HG03460 (cell line): ENCODE data around the gene HES3.

Experiments used
- ATAC-seq: cut with Tn5 transposase; IDR thresholded peaks from one replicate; pipeline ENCODE4 v1.9.1; 2021; ENCODE audit not compliant: unreplicated experiment

HES3 gene

GRCh38 chr1:6276811-6277555 is 33.0 kb downstream of the HES3 start:
- no peak for ATAC-seq

- ATAC-seq, result no peak
Measured at GRCh38 chr1:6278263-6278662, 34.3 kb downstream of the HES3 start.

DNA sequence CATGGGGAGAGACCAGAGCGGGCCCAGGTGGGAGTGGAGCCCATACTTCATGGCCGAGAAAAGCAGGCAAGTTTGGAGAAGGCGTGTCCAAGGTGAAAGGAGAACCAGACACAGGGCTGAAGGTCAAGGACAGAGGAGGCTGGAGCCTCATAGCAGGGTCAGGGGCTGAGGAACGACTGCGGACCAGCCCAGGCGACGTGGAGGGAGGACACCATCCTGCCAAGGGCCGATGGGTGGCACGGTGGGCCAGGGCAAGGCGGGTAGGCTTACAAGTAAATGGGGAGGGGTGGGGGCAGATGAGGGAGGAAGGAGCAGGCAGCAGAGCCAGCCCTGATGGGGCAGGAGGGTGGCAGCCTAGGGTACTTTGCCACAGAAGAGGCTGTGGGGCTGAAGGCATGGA is 35.1 kb downstream of the HES3 start:
- ATAC-seq, result no peak

- no peak for ATAC-seq
Measured at GRCh38 chr1:6279613-6280383, 35.8 kb downstream of the HES3 start.

- no peak for ATAC-seq
Measured at GRCh38 chr1:6280761-6281451, 36.9 kb downstream of the HES3 start.

DNA sequence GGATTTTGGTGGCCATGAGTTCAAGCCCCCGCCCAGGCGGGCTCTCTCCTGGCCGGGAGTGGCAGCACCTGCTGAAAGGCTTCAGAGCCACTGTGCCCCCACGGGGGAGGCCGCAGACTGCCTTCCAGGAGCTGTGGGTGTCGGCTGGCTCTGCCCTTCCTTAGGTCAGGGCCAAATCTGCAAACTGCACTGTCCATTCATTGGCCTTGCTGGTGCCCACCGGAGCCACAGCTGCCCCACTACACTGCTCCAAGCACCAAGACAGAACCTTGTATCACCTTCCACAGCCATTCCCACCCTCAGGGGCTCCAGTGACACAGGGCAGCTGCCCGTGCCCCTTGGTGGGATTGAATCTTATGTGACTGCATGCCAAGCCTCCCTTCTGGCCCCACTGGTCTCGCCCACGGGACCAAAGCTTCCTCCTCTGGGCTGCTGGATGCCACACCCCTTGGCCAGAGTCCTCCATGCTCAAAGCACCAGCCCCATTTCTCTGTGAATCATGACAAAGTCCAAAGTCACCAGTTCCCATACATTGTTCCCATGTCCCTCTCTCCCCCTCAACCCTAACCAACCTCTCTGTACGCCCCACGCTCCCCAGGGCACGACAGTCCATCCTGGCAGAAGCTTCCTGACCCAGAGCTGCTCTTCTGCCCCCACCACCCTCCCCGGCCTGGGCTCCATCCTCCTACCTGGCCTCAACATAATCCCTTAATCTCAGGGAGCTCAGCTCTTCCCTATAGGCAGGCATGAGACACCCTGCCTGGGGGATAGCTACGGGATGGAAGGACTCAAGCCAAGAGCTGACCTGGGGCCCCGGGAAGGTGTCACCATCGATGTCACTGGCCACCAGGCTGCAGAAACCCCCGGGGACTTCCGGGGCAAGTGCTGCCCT is 37.8 kb downstream of the HES3 start:
- no peak for ATAC-seq

- ATAC-seq, result no peak
Measured at GRCh38 chr1:6282577-6283270, 38.7 kb downstream of the HES3 start.

DNA sequence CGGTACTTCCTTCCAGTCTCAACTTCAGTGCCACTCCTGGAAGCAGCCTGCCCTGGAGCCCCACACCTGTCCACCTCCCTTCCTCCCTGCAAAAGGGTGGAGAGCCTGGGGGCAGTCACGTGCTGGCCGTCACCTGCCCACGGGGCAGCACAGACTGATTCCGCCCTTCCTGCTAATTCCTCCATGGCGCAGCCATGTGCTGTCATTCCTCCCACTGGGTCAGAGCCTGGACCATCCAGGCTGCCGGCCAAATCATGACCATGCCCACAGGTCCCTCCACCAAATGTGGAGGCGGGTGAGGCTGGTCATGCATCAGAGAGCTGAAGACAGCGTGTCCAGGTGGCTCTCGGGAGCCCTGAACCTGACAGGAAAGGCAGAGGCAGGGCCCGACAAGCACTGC is 41.4 kb downstream of the HES3 start:
- no peak for ATAC-seq

GRCh38 chr1:6286266-6286665 is 42.3 kb downstream of the HES3 start:
- ATAC-seq, result no peak

GRCh38 chr1:6287029-6287428 is 43.0 kb downstream of the HES3 start:
- ATAC-seq, result no peak

DNA sequence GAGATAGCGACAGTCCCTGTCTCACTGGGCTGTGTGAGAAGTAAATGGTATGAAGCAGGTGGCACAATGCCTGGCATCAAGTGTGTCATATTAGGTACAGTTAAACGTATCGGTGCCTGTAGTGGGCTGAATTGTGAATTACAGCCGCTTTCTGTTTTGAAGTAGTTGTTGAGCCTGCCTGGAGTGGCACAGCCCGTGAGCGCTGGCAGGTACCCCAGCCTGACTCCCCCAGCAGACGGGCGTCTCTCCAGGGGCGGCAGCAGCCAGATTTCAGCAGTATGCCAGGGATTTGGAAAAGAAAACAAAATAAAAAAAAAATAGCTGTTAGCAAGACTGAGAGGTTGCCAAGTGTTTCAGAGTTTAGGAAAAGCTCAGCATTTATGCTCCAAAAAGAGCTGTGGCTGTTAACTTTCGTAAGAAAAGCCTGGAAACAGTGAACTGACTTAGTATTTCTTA is 43.5 kb downstream of the HES3 start:
- no peak for ATAC-seq

DNA sequence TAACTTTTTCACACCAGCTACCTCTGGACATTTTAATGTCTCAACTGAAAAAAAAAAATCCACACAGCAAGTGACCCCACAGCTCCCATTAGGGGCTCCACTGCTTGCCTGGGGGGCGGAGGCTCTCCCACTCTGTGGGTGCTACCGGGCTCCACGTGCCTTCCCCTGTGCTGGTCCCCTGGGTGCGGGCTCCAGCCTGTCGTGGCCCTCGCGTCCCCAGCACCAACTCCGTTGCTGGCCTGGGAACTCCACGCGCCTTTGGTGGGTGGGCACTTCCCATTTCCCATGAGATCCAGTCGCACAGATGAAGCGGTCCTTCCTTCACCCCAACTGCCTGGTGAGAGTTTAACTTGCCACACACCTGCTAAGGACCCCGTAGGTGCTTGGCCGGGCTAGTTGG is 44.0 kb downstream of the HES3 start:
- ATAC-seq, result no peak

DNA sequence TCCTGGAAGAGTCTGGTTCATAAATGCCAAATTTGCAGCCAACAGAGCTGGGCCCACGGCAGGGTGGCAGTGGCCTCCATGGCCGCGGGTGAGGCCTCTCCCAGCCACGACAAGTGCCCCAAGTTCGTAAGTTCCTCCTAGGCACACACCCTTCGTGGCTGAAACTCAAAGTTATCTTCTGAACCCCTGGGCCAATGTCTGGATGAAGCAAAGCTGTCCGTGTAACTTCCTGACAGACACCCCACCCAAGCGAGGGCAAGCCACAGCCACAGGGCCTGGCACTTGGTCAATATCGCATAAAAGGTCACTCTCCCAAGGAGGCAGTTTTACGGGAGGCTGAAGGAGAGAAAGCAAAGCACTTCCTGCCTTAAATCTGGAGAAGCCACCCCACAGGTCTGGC is 44.7 kb downstream of the HES3 start:
- no peak for ATAC-seq

DNA sequence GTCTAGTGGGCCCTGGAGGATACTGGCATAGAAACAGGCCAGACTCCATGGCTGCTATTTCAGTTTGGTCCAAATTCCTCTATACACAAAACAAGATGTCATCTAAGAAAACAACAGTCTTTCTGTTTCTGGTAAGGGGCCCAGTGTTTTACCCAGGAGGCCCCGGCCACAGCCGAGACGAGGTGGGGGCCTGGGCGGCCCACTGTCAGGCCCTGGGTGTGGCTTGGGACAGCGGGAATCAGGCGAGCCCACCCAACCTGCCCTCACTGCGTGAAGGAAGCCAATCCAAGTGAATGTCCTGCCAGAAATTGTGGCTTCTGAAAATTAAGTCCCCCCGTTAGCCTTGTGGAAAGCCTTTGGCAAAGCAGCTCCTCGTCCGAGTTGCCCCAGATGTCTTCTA is 48.1 kb downstream of the HES3 start:
- ATAC-seq, result no peak

GRCh38 chr1:6294080-6294889 is 50.3 kb downstream of the HES3 start:
- no peak for ATAC-seq

DNA sequence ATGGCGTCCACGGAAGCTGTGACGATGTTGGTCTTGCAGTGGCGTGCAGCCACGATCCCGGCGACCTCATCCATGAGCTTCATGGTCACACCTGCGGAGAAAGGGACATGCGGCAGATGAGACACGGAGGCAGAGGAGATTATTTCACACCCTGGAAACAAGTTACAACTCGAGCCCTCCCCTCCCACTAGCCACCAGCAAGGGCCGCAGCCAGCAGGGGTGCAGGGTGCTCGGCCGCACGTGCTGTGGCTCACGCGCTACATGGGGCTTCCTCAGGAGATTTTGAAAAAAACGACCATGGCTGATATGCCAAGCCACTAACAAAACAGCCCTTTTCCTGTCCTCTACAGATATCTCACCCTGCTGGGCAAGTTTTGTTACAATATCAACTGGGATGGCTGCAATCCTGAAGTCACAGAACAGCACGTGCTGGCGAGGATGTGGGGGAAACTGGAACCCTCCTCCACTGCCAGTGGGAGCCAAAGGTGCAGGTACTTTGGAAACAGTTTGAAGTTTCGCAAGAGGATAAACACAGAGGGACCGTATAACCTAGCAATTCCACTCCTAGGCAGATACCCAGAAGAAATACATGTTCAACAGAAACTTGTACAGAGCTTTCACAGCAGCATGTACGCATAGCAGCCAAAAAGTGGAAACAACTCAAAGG is 51.0 kb downstream of the HES3 start:
- no peak for ATAC-seq
